H1 (cell line): ENCODE data around the gene VSTM4. TPM values are rescaled to one million over a fixed set of nuclear protein-coding genes. Genes with fewer than 3 reads are reported as not detected.

Source experiments
- CTCF ChIA-PET: fragments of 300-600 bp; sonication (Branson Sonifier 250); formaldehyde crosslinking; loops from one replicate; lab custom pipeline; 2021; ENCODE audit not compliant: partially characterized antibody; lab: Charles Lee
- POLR2A ChIA-PET: fragments of 300-600 bp; sonication (Branson Sonifier 250); formaldehyde crosslinking; loops from one replicate; lab custom pipeline; 2021; ENCODE audit warnings: inconsistent platforms; ENCODE audit not compliant: partially characterized antibody; lab: Charles Lee
- DNase-seq, 2 experiments: peaks; one replicate each; pipeline versions ENCODE4 v3.0.0 to v3.0.0-alpha.2; 2010 to 2022; ENCODE audit warnings: low spot score in 2 of 2, low read depth in 1 of 2, mixed read lengths in 1 of 2
- FAIRE-seq: peaks from 2 replicates; lab custom pipeline; 2011; peaks lifted over from hg19 to GRCh38; lab: Jason Lieb, UNC
- H2AFZ ChIP-seq: 2 replicates; pipeline ENCODE4 v1.8.1; 2012; ENCODE audit warnings: low read length, inconsistent platforms
- H2AK5ac ChIP-seq: 2 replicates; pipeline ENCODE4 v1.6.1; 2013; ENCODE audit warnings: low read depth, low read length
- H2BK120ac ChIP-seq: replicated peaks from 2 replicates; pipeline ENCODE3; 2013; ENCODE audit warnings: low read depth, low read length, inconsistent platforms
- H2BK12ac ChIP-seq: 2 replicates; pipeline ENCODE4 v1.6.1; 2013; ENCODE audit warnings: low read depth, low read length
- H2BK15ac ChIP-seq: 2 replicates; pipeline ENCODE4 v1.6.1; 2013; ENCODE audit warnings: low read length
- H2BK20ac ChIP-seq: 2 replicates; pipeline ENCODE4 v1.6.1; 2013; ENCODE audit warnings: low read length
- H2BK5ac ChIP-seq: 2 replicates; pipeline ENCODE4 v1.6.1; 2013; ENCODE audit warnings: low read depth, low read length
- H3K14ac ChIP-seq: 2 replicates; pipeline ENCODE4 v1.6.1; 2013; ENCODE audit warnings: inconsistent platforms; ENCODE audit not compliant: insufficient read length
- H3K18ac ChIP-seq: 2 replicates; pipeline ENCODE4 v1.6.1; 2013; ENCODE audit warnings: low read length; ENCODE audit errors: extremely low read depth
- H3K23ac ChIP-seq: 2 replicates; pipeline ENCODE4 v1.6.1; 2013; ENCODE audit warnings: inconsistent platforms; ENCODE audit not compliant: insufficient read length
- H3K23me2 ChIP-seq: 2 replicates; pipeline ENCODE4 v1.6.1; 2013; ENCODE audit warnings: low read depth, low read length
- H3K27ac ChIP-seq: 2 replicates; pipeline ENCODE4 v1.6.1; 2011; ENCODE audit warnings: low read depth, low read length, inconsistent platforms
- H3K27me3 ChIP-seq, 4 experiments: replicated peaks in 1 of 4; 1 replicate in 1 of 4; 2 replicates in 3 of 4; pipeline versions ENCODE4 v1.6.1 to v1.8.1; 2011 to 2013; ENCODE audit warnings: low read length in 3 of 4, mild to moderate bottlenecking in 3 of 4, inconsistent platforms in 2 of 4, mixed read lengths in 2 of 4, moderate library complexity in 1 of 4; ENCODE audit not compliant: control insufficient read depth in 3 of 4, insufficient read depth in 3 of 4; ENCODE audit errors: extremely low read depth in 1 of 4
- H3K36me3 ChIP-seq, 4 experiments: 2 replicates each; pipeline versions ENCODE4 v1.6.1 to v1.8.1; 2011 to 2013; ENCODE audit warnings: mild to moderate bottlenecking in 4 of 4, low read length in 3 of 4, moderate library complexity in 2 of 4, control low read depth in 1 of 4, inconsistent platforms in 1 of 4; ENCODE audit not compliant: insufficient read depth in 4 of 4, control insufficient read depth in 2 of 4
- H3K4ac ChIP-seq: replicated peaks from 2 replicates; pipeline ENCODE3; 2013; ENCODE audit warnings: low read length, low read depth, mixed read lengths, inconsistent platforms; ENCODE audit not compliant: insufficient read length
- H3K4me1 ChIP-seq, 4 experiments: replicated peaks in 1 of 4; 1 replicate in 1 of 4; 2 replicates in 3 of 4; pipeline versions ENCODE4 v1.6.1 to v1.8.1; 2011 to 2013; ENCODE audit warnings: low read length in 3 of 4, inconsistent platforms in 2 of 4, mixed read lengths in 1 of 4; ENCODE audit not compliant: insufficient read depth in 4 of 4, control insufficient read depth in 3 of 4
- H3K4me2 ChIP-seq, 2 experiments: 2 replicates each; pipeline versions ENCODE4 v1.6.1 to v1.8.1; 2011 to 2013; ENCODE audit warnings: low read depth in 2 of 2, low read length in 2 of 2, control low read depth in 1 of 2, inconsistent platforms in 1 of 2, mild to moderate bottlenecking in 1 of 2; ENCODE audit not compliant: insufficient read depth in 1 of 2
- H3K4me3 ChIP-seq, 4 experiments: fragments of 200-600, 300-600 bp in 1 of 4; sonication (generic), shearing (Covaris generic), sonication (Bioruptor Twin) in 1 of 4; 2 replicates each; pipeline versions ENCODE4 v1.5.1 to v1.8.1; 2011 to 2016; ENCODE audit warnings: low read length in 4 of 4, low read depth in 3 of 4, control low read depth in 2 of 4, inconsistent platforms in 2 of 4, mild to moderate bottlenecking in 2 of 4, mixed read lengths in 1 of 4, moderate library complexity in 1 of 4; ENCODE audit not compliant: insufficient read depth in 2 of 4; ENCODE audit errors: extremely low read depth in 1 of 4
- H3K56ac ChIP-seq: replicated peaks from 2 replicates; pipeline ENCODE3; 2013; ENCODE audit warnings: low read depth, mild to moderate bottlenecking, mixed read lengths, low read length, inconsistent platforms; ENCODE audit not compliant: insufficient read length
- H3K79me1 ChIP-seq: 2 replicates; pipeline ENCODE4 v1.6.1; 2013; ENCODE audit warnings: low read depth, low read length, control low read depth
- H3K79me2 ChIP-seq, 2 experiments: 2 replicates each; pipeline versions ENCODE4 v1.6.1 to v1.8.1; 2012 to 2013; ENCODE audit warnings: low read length in 2 of 2, mild to moderate bottlenecking in 2 of 2, inconsistent platforms in 1 of 2; ENCODE audit not compliant: insufficient read depth in 2 of 2, control insufficient read depth in 1 of 2
- H3K9ac ChIP-seq, 4 experiments: replicated peaks in 1 of 4; 1 replicate in 1 of 4; 2 replicates in 3 of 4; pipeline versions ENCODE4 v1.6.1 to v1.8.1; 2011 to 2013; ENCODE audit warnings: low read depth in 3 of 4, low read length in 3 of 4, control low read depth in 2 of 4, mild to moderate bottlenecking in 2 of 4, moderate library complexity in 2 of 4, inconsistent platforms in 1 of 4; ENCODE audit errors: extremely low read depth in 1 of 4
- H3K9me3 ChIP-seq, 2 experiments: 2 replicates each; pipeline versions ENCODE4 v1.6.1 to v1.8.1; 2012 to 2013; ENCODE audit warnings: mild to moderate bottlenecking in 2 of 2, moderate library complexity in 2 of 2, control low read depth in 1 of 2, inconsistent platforms in 1 of 2, low read depth in 1 of 2, low read length in 1 of 2, mixed read lengths in 1 of 2; ENCODE audit not compliant: insufficient read depth in 2 of 2
- H4K20me1 ChIP-seq, 2 experiments: replicated peaks in 1 of 2; 2 replicates each; pipeline versions ENCODE3 to v1.8.1; 2011 to 2013; ENCODE audit warnings: inconsistent platforms in 2 of 2, low read length in 2 of 2, mild to moderate bottlenecking in 1 of 2; ENCODE audit not compliant: insufficient read depth in 2 of 2, control insufficient read depth in 1 of 2
- H4K5ac ChIP-seq: 2 replicates; pipeline ENCODE4 v1.6.1; 2013; ENCODE audit warnings: low read length, low read depth, mixed read lengths, inconsistent platforms; ENCODE audit not compliant: insufficient read length
- H4K8ac ChIP-seq: 2 replicates; pipeline ENCODE4 v1.8.0; 2013; ENCODE audit warnings: mild to moderate bottlenecking, moderate library complexity, low read length, inconsistent platforms; ENCODE audit not compliant: insufficient read depth; ENCODE audit errors: extremely low read depth
- H4K91ac ChIP-seq: replicated peaks from 2 replicates; pipeline ENCODE3; 2013; ENCODE audit warnings: low read length, mixed read lengths, inconsistent platforms; ENCODE audit not compliant: insufficient read length
- ATF2 ChIP-seq: IDR thresholded peaks from 2 replicates; pipeline ENCODE4 v1.6.1; 2012; ENCODE audit warnings: low read length, inconsistent platforms
- KDM5A ChIP-seq: fragments of 200-600 bp; IDR thresholded peaks from 2 replicates; pipeline ENCODE4 v1.7.1; 2012; ENCODE audit warnings: mild to moderate bottlenecking, low read length, inconsistent platforms, mixed read lengths
- RBBP5 ChIP-seq: IDR thresholded peaks from 2 replicates; pipeline ENCODE4 v1.7.1; 2012; ENCODE audit warnings: low read depth, mild to moderate bottlenecking, inconsistent platforms, low read length, moderate library complexity, borderline replicate concordance
- RNF2 ChIP-seq: fragments of 200-900, 300-1000 bp; sonication (generic); IDR thresholded peaks from 2 replicates; pipeline ENCODE4 v1.7.1; 2016; ENCODE audit warnings: borderline replicate concordance, low read depth, mild to moderate bottlenecking, antibody characterized with exemption, low read length; ENCODE audit not compliant: poor library complexity, severe bottlenecking; ENCODE audit errors: missing control alignments
- RXRA ChIP-seq: IDR thresholded peaks from 2 replicates; pipeline ENCODE4 v1.6.1; 2011; ENCODE audit warnings: low read depth, mild to moderate bottlenecking, low read length, moderate library complexity; ENCODE audit not compliant: insufficient read depth
- SIRT6 ChIP-seq: IDR thresholded peaks from one replicate; pipeline ENCODE4 v1.7.1; 2012; ENCODE audit warnings: low read length, inconsistent platforms
- WGBS, 2 experiments: shearing (Covaris generic) in 1 of 2; methylation state at CpG; one replicate each; pipeline versions ENCODE4 v1.1.6 to v1.1.7; 2013 to 2015; ENCODE audit warnings: low lambda C conversion rate in 2 of 2, mixed read lengths in 2 of 2, inconsistent platforms in 1 of 2, low coverage in 1 of 2, missing lambda C conversion rate in 1 of 2; ENCODE audit not compliant: insufficient replicate concordance in 2 of 2, insufficient coverage in 1 of 2, insufficient read length in 1 of 2; ENCODE audit errors: extremely low coverage in 1 of 2, missing lambda C conversion rate in 1 of 2; 5-methylcytosine and 5-hydroxymethylcytosine counted together
- polyA plus RNA-seq, 7 experiments: library from polyadenylated mRNA; depleted of rRNA in 3 of 7; stranded (reverse) in 5 of 7; unstranded in 2 of 7; fragments of >200 nt in 5 of 7; fragments of 200-250 nt in 2 of 7; gene quantifications; 1 replicate in 5 of 7; 2 replicates in 1 of 7; 4 replicates in 1 of 7; pipeline versions ENCODE4 v1.2.1 to v1.2.3, GENCODE V29; 2011 to 2013; ENCODE audit warnings: missing spikeins in 2 of 7, mixed read lengths in 2 of 7
- total RNA-seq: library from RNA; stranded (reverse); fragmentation: NEBNext Ultra II Directional; extraction: Animal tissue kit (Norgen Biotek cat#: 25700); gene quantifications from 2 replicates; pipeline ENCODE4 v1.2.1, GENCODE V29; 2021

Gene VSTM4
- total and polyA plus RNA-seq, 2 of the 8 experiments (the other 6 are each of a cell fraction or from before 2014, with no cell fraction given): 0.48 to 0.73 TPM

GRCh38 chr10:49105076-49105475 is 10.2 kb downstream of the VSTM4 start:
- H3K4ac ChIP-seq: no peak overlapping the region
- no peak overlapping the region for H2AFZ ChIP-seq
- H3K27me3 ChIP-seq: no peaks in the 10 kb centered on the region; a peak in 1 of 7 replicates
- no peaks in the 10 kb centered on the region for H3K9me3 ChIP-seq
- H3K27ac ChIP-seq: no peak overlapping the region
- no peak overlapping the region for H3K23ac ChIP-seq
- DNase-seq (no peak), FAIRE-seq (no peak)
- H3K79me2 ChIP-seq: no peaks in the 10 kb centered on the region
- H2BK5ac ChIP-seq: no peak overlapping the region
- H3K36me3 ChIP-seq: no peaks in the 10 kb centered on the region
- no peak overlapping the region for H4K5ac ChIP-seq
- H3K4me3 ChIP-seq: no peak overlapping the region
- H3K56ac ChIP-seq: no peak overlapping the region
- H4K20me1 ChIP-seq: no peaks in the 10 kb centered on the region
- H3K4me1 ChIP-seq: no peaks in the 10 kb centered on the region
- no peak overlapping the region for H3K4me2 ChIP-seq
- no peak overlapping the region for H3K18ac ChIP-seq
- no peak overlapping the region for H2BK20ac ChIP-seq
- no peak overlapping the region for H3K14ac ChIP-seq
- H2BK15ac ChIP-seq: no peak overlapping the region
- H3K23me2 ChIP-seq: no peaks in the 10 kb centered on the region; the same call in 1 of the 2 replicates
- H3K79me1 ChIP-seq: no peaks in the 10 kb centered on the region
- H4K8ac ChIP-seq: no peak overlapping the region
- H2AK5ac ChIP-seq: no peak overlapping the region
- CTCF ChIA-PET: interaction anchor here (0.9 to 1.5 kb wide), 3 partner anchors 8 to 13 kb away, joined by 3 to 4 read pairs (median 3); no protein-coding TSS in a partner anchor
- H2BK12ac ChIP-seq: no peak overlapping the region
- POLR2A ChIA-PET: no interaction called here
- no peak for TF ChIP-seq ATF2
- TF ChIP-seq SIRT6: no peak
- no peak for TF ChIP-seq RBBP5
- no peak for TF ChIP-seq KDM5A
- TF ChIP-seq RNF2: no peak
- no peak for TF ChIP-seq RXRA
- 86% methylated on average over 3 of the region's 4 CpGs; no CpG with 5 or more reads in 1 of the 2 experiments for WGBS, 2 experiments
- H3K9ac ChIP-seq: no peak overlapping the region
- H4K91ac ChIP-seq: no peak overlapping the region
- no peak overlapping the region for H2BK120ac ChIP-seq
